Measurements from ENCODE around the gene TRIM67.

The TRIM67 gene

DNA sequence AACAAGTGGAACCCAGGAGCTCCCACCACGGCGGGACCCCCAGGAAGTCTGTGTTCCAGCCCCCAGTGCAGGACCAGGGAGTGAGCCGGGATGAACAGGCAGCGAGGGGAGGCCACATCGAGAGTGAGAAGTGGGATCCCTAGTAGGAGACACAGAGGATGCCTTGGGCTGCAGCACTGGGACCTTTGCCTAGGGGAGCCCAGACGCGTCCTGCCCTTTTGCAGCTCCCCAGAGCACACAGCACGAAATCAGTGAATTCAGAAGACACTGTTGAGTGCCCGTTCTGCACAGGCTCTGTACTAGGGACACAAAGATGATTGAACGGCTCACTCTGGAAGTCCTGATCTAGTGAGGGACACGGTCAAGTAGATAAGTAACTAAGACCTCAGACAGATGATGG, 23.5 kb downstream of the TRIM67 start:
- no peak for DNase-seq

GRCh38 chr1:231186356-231187115, 24.7 kb downstream of the TRIM67 start:
- no peak for DNase-seq

- no peak for DNase-seq
Observed at GRCh38 chr1:231187571-231187970, 25.7 kb downstream of the TRIM67 start.

DNA sequence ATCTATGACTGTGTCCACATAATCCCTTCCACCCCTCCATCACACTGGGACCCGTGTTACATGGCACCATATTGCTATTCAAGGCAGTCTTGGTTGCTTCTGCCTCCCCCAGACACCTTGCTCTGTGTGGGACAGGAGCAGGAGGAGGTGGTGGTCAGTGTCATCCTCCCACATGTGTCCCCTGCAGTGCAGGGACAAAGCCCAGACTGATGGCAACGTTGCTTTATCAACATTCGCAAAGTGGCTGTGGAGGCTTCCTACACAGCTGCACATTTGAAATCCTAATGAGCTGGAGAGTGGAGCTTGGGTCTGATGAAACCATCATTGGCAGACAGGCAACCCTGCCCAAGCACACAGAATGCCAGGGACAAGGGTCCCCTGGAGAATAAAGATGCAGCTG, 26.2 kb downstream of the TRIM67 start:
- no peak for DNase-seq

GRCh38 chr1:231188768-231189167, 26.9 kb downstream of the TRIM67 start:
- DNase-seq = no peak

DNA sequence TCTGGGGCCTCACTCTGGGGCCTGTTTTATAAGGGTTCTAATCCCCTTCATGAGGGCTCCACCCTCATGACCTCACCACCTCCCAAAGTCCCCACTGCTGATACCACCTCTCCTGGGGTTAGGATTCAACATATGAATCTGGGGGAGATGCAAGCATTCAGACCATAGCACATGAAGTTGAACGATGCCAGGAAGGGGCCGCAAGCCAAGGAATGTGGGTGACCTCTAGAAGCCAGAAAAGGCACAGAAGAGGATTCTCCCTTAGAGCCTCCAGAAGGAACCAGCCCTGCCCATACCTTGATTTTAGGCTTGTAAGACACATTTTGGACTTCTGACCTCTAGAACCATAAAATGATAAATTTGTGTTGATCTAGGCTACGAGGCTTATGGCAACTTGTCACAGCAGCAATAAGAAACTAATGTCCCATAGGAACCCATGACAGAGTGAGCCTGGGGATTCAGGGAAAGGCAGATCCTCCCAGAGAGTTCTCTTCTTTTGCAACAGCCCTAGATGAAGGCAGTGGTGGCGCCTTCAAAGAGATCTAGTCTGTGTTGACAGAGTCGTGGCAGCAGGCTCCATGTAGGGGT, 27.9 kb downstream of the TRIM67 start:
- DNase-seq = no peak

- no peak for DNase-seq
Observed at GRCh38 chr1:231190456-231190855, 28.6 kb downstream of the TRIM67 start.

- DNase-seq = no peak
Observed at GRCh38 chr1:231192620-231193163, 30.8 kb downstream of the TRIM67 start.

- DNase-seq = no peak
Observed at GRCh38 chr1:231193710-231194340, 32.0 kb downstream of the TRIM67 start.

GRCh38 chr1:231194476-231194842, 32.6 kb downstream of the TRIM67 start:
- no peak for DNase-seq

- DNase-seq = no peak
Observed at GRCh38 chr1:231194843-231195516, 33.1 kb downstream of the TRIM67 start.

GRCh38 chr1:231196307-231196706, 34.4 kb downstream of the TRIM67 start:
- DNase-seq = no peak

DNA sequence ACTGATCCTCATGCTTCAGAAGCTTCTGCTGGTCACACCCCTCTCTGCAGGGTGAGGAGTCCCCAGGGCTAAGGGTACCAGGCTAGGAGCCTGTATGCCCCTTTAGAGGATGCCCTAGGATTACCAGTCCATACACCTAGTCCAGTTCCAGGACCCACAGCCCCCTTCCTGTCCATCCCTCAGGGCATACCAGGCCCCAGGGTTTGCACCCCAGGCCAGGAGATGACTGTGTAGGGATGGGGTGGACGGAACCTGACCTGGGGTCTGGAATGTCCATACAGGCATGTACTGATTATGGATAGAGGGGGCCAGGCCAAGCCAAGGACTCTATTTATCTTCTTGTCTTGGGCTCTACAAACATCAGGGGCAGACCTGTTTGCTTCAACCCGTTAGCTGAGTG, 34.9 kb downstream of the TRIM67 start:
- DNase-seq = no peak

DNA sequence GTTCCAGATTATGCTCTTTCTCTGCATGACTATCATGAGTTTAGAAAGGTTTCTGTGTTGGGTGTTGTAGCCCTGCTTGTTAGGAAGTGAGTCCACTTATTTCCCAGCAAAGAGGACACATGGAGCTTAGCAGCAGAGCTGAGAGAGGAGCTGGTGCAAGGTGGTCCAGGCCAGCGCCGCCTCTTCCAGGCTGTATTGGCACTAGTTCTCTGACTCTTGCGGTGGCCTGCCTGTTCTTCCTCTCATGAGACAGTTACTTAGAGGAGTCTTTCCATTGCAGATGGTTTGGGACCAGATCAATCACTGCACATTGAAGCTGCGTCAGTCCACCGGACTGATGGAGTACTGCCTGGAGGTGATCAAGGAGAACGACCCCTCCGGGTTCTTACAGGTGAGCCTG, 38.0 kb downstream of the TRIM67 start:
- no peak for DNase-seq

GRCh38 chr1:231200388-231201031, 38.7 kb downstream of the TRIM67 start:
- DNase-seq = no peak

- DNase-seq = no peak
Observed at GRCh38 chr1:231201375-231201978, 39.6 kb downstream of the TRIM67 start.

DNA sequence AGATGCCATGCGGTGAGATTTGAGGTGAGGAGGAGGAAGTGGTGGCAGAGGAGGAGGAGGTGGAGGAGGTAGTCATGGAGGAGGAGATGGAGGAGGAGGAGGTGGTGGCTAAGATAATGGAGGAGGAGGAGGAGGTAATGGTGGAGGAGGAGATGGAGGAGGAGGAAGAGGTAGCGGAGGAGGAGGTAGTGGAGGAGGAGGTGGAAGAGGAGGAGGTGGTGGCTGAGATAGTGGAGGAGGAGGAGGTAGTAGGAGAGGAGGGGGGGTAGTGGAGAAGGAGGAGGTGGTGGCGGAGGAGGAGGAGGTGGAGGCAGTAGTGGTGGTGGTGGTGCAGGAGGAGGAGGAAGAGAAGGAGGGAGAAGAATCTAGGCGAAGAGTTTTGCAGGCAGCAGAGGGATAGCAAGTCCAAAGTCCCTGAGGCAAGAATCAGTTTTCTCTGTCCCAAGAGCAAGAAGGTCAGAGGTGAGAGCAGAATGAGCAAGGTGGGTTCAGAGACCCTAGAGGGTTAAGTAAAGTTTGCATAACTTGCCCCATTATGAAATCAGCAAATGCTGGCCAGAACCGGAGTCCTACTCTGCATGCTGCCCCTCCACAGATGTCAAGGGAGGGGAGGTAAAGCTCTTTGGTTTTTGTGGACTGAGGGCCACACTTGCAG, 40.2 kb downstream of the TRIM67 start:
- no peak for DNase-seq

DNA sequence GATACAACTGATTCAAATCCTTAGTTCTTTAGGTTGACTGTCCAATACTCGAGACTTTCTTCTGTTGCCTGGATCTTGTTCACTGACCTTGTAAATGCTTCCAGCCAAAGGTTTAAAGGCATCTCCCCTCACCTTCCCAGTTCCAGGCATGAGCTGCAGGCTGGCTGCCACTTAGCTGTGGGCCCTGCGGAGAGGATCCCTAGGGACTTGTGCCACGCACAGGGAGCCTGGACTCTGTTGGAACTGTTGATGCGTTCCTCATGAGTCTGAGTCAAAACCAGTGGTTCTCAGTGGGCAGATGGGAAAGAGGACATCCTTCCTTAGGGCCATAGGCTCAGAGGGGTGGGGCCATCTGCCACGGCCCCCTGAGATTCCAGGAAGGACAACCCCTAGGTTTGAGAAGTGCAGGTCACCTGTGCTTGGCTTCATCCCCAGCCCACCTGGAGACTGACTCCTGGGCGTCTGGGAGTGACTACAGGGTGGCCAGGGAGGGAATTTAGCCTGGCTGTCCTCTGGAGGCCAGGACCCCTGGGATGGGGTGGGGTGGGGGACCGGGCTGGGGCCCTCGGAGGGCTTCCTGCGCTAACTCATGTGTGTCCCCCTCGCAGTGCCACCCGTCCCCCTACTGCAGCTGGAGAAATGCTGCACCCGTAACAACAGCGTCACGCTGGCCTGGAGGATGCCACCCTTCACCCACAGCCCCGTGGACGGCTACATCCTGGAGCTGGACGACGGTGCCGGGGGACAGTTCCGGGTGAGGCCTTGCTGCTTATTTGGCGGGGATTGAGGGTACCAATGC, 41.6 kb downstream of the TRIM67 start:
- DNase-seq = no peak

- DNase-seq = no peak
Observed at GRCh38 chr1:231206856-231207255, 45.0 kb downstream of the TRIM67 start.

GRCh38 chr1:231207437-231207836, 45.6 kb downstream of the TRIM67 start:
- no peak for DNase-seq

DNA sequence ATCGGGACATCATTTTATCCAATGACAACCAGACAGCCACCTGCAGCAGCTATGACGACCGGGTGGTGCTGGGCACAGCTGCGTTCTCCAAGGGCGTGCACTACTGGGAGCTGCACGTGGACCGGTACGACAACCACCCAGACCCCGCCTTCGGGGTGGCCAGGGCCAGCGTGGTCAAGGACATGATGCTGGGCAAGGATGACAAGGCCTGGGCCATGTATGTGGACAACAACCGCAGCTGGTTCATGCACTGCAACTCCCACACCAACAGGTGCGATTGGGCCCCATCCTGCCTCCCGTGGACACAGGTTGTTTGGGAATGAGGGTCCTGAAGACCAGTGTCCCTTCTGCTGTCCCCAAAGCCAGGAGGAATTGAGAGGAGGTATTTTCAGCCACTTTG, 47.1 kb downstream of the TRIM67 start:
- no peak for DNase-seq

Data from stimulated activated CD8-positive, alpha-beta memory T cell treated with anti-CD3 and anti-CD28 coated beads, Interleukin-4, amount 100 ng/mL, for 48 hours (primary cell).